DND-41 (cell line): ENCODE results near the gene ABCF2.

Experiments
- CTCF ChIP-seq: IDR thresholded peaks from 2 replicates; pipeline ENCODE4 v1.5.1; 2012; ENCODE audit warnings: borderline replicate concordance, low read length, moderate library complexity, mild to moderate bottlenecking; ENCODE audit not compliant: poor library complexity, severe bottlenecking; ENCODE audit errors: extremely low read depth
- EZH2 ChIP-seq: IDR thresholded peaks from 3 replicates; pipeline ENCODE4 v1.6.1; 2012; ENCODE audit warnings: borderline replicate concordance, low read depth, mild to moderate bottlenecking, moderate library complexity, low read length, inconsistent platforms; ENCODE audit not compliant: severe bottlenecking

GRCh38 chr7:151249034-151249731 is 22.2 kb upstream of the ABCF2 start:
- TF ChIP-seq CTCF (no peak), EZH2 (peak; percentile 85)
